Measurements from ENCODE around the gene RHOA. TPM values are rescaled to one million over a fixed set of nuclear protein-coding genes. Genes with fewer than 3 reads are reported as not detected.

The RHOA gene
- total and polyA plus RNA-seq, 4 donors: 144 to 169 (median 160) TPM

- Histone ChIP-seq H3K36me3 (ENCODE audit: control insufficient read depth in 4 of 4, insufficient read depth in 3 of 4, low read depth in 1 of 4, low read length in 3 of 4) (peaks cover 3 to 15% (median 13%) of the 10 kb centered on the region in 4 donors), H3K27ac (ENCODE audit: low read depth in 1 of 2, low read length in 2 of 2) (no peak overlapping the region), H3K4me1 (ENCODE audit: control insufficient read depth in 4 of 4, insufficient read depth in 4 of 4, low read length in 3 of 4) (peaks cover 0 to 2% (median 0%) of the 10 kb centered on the region in 4 donors), H3K9ac (ENCODE audit: low read depth in 1 of 2, low read length in 2 of 2) (no peak overlapping the region), H3K4me3 (ENCODE audit: low read depth in 1 of 3, low read length in 3 of 3) (no peak overlapping the region), H3K9me3 (ENCODE audit: control insufficient read depth in 4 of 4, low read length in 3 of 4) (peaks cover 0 to 3% (median 0%) of the 10 kb centered on the region in 4 donors), H3K27me3 (ENCODE audit: control insufficient read depth in 4 of 4, insufficient read depth in 4 of 4, low read length in 3 of 4) (no peaks in the 10 kb centered on the region)
- WGBS: 94% methylated on average over 11 of the region's 11 CpGs
- TF ChIP-seq TAF1 (conservative IDR thresholded peaks at IDR 0.05) (no peak), MAX (IDR thresholded peaks at IDR 0.05) (no peak), NR2F2 (IDR thresholded peaks at IDR 0.05) (no peak), YY1 (IDR thresholded peaks at IDR 0.05) (no peak), EGR1 (IDR thresholded peaks at IDR 0.05; ENCODE audit: low read depth in 2 of 2) (no peak), ATF3 (IDR thresholded peaks at IDR 0.05) (no peak)
- DNase-seq (ENCODE audit: low spot score): no peak
Observed at GRCh38 chr3:49378249-49378895, 33.4 kb downstream of the RHOA start.

GRCh38 chr3:49377483-49377882, 34.3 kb downstream of the RHOA start:
- WGBS: 94% methylated on average over 1 of the region's 1 CpG
- Histone ChIP-seq H3K9ac (ENCODE audit: low read depth in 1 of 2, low read length in 2 of 2) (no peak overlapping the region), H3K9me3 (ENCODE audit: control insufficient read depth in 4 of 4, low read length in 3 of 4) (peaks cover 0 to 3% (median 0%) of the 10 kb centered on the region in 4 donors), H3K27ac (ENCODE audit: low read depth in 1 of 2, low read length in 2 of 2) (no peak overlapping the region), H3K36me3 (ENCODE audit: control insufficient read depth in 4 of 4, insufficient read depth in 3 of 4, low read depth in 1 of 4, low read length in 3 of 4) (peaks cover 4 to 23% (median 20%) of the 10 kb centered on the region in 4 donors), H3K4me3 (ENCODE audit: low read depth in 1 of 3, low read length in 3 of 3) (no peak overlapping the region), H3K4me1 (ENCODE audit: control insufficient read depth in 4 of 4, insufficient read depth in 4 of 4, low read length in 3 of 4) (peaks cover 0 to 3% (median 0%) of the 10 kb centered on the region in 4 donors), H3K27me3 (ENCODE audit: control insufficient read depth in 4 of 4, insufficient read depth in 4 of 4, low read length in 3 of 4) (no peaks in the 10 kb centered on the region)
- DNase-seq (ENCODE audit: low spot score): no peak
- no peak for TF ChIP-seq FOXA2 (IDR thresholded peaks at IDR 0.05)
- TF ChIP-seq REST (IDR thresholded peaks at IDR 0.05): no peak
- TF ChIP-seq FOXA1 (IDR thresholded peaks at IDR 0.05): no peak
- TF ChIP-seq RAD21 (IDR thresholded peaks at IDR 0.05): no peak
- no peak for TF ChIP-seq RXRA (IDR thresholded peaks at IDR 0.05)
- TF ChIP-seq SP1 (IDR thresholded peaks at IDR 0.05): no peak
- TF ChIP-seq ATF3 (IDR thresholded peaks at IDR 0.05): no peak
- TF ChIP-seq HNF4A (conservative IDR thresholded peaks at IDR 0.05): no peak
- TF ChIP-seq YY1 (IDR thresholded peaks at IDR 0.05): no peak
- TF ChIP-seq CTCF (IDR thresholded peaks at IDR 0.05; ENCODE audit: low read depth, low read length, missing input control): no peak
- no peak for TF ChIP-seq JUND (IDR thresholded peaks at IDR 0.05)
- TF ChIP-seq HNF4G (IDR thresholded peaks at IDR 0.05): no peak
- TF ChIP-seq TAF1 (conservative IDR thresholded peaks at IDR 0.05): no peak
- TF ChIP-seq EGR1 (IDR thresholded peaks at IDR 0.05; ENCODE audit: low read depth in 2 of 2): no peak
- TF ChIP-seq ZBTB33 (IDR thresholded peaks at IDR 0.05): no peak
- no peak for TF ChIP-seq NR2F2 (IDR thresholded peaks at IDR 0.05)
- no peak for TF ChIP-seq MAX (IDR thresholded peaks at IDR 0.05)
- no peak for TF ChIP-seq GABPA (IDR thresholded peaks at IDR 0.05 in 1 of 2, conservative IDR thresholded peaks at IDR 0.05 in 1 of 2)
